GM19463 (cell line): ENCODE measurements around the gene MBD4.
A peak's percentile ranks its signal among the peaks of the same experiment; 100 is the strongest.
"Not testable (repeated sequence)": the region's sequence is repeated elsewhere in the genome, so short reads cannot be mapped to it uniquely, and the experiment has no call there.

ENCODE experiments used
- ATAC-seq: cut with Tn5 transposase; IDR thresholded peaks from one replicate; pipeline ENCODE4 v1.9.1; 2021; ENCODE audit warnings: mild to moderate bottlenecking, moderate library complexity; ENCODE audit not compliant: unreplicated experiment

MBD4 gene

DNA sequence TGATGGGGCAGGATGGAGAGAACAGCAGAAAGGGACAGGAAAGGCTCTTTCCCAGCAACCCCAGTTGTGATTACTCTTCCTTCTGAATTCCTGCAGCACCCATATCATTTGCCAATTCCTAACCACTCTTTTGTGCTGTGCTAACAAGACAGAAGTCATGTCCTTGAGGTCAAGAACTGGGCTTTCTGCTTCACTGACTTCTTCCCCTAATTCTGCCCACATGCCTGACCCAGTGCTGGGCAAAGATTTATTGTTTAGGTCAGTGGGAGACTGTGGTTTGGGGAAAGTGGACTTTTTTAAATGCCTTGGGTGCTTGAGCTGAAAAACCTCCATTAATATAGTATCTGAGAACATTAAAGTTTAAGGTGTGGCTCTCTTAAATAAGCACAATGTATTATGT lies 7.1 kb downstream of the MBD4 start:
- ATAC-seq = no peak

- ATAC-seq = no peak
These were observed 7.7 kb downstream of the MBD4 start for GRCh38 chr3:129432036-129432435.

DNA sequence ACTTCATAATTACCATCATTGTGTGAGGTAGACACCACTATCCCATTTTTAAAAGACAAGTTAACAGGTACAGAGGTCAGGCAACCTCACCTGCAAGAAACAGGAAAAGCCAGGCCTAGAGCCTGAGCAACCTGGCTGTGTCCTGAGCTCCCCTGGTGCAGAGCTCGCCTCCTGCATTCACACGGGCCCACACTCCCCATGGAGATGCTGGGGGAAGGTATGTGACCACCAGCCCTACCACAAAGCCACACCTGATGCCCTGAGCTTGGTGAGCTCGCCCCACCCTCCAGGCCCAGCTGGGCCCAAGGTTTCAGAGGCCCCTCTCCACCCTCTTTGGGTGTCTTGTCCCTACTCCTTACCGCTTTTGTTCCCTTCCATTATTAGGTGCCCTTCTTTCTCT lies 10.1 kb downstream of the MBD4 start:
- no peak for ATAC-seq

- ATAC-seq = no peak
These were observed 10.7 kb downstream of the MBD4 start for GRCh38 chr3:129429080-129429451.

GRCh38 chr3:129428376-129429079 lies 11.2 kb downstream of the MBD4 start, which contains the start of gene EFCAB12:
TSS of gene EFCAB12 (minus strand) at chr3:129428636. CDS start at chr3:129428488, 148 bp downstream.
- peak; percentile 95 for ATAC-seq

DNA sequence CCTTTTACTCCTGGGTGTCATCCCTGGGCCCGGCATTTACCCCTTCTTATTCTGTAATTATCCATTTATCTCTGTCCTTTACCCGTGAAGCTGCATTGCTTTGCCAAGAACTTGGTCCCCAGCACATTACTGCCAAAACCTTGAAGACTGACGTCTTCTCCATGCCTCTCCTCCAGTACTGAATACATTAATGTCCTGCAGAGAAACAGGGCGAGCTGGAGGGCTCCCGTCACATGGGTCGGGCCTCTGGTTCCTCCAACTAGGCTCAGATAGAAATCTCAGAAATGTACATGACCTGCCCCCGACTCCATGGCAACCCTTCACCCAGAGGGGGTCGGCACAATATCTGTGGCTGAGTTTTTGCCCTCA lies 11.8 kb downstream of the MBD4 start:
- ATAC-seq = no peak

DNA sequence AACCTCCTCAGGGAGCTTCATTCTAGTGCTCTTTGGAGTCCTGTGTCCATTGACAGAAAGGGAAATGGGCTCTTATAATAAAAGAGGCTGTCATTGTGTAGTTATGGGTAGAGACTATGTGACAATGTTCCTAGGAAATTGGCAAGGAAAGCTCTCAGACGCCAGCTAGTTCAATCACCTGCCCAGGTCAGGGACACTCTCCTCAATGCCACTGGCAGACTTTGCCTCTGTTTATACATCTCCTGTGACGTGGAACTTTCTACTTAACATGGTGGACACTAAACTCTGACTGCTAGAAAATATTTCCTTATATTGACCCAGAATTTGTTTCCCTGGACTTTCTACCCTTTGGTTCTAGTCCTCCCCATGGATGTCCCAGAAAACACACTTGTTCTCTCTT lies 14.1 kb downstream of the MBD4 start:
- no peak for ATAC-seq

DNA sequence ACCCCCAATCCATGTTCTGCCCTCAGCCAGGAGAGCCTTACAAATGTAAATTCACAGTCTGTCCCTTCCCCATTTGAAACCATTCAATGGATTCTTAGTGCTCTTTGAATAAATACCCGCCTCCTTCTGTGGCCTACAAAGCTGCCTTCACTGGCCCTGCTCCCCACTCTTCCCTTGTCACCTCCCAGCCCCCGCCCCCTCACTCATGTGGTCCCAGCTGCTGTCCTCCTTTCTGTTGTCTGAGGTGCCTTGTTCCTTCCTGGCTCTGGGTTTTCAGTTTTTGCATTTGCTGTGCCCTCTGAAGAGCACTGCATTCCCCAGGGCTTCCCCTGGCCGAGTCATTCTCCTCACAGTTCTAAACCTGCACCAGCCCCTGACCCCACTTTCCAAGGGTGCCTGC lies 14.5 kb downstream of the MBD4 start:
- ATAC-seq = no peak

DNA sequence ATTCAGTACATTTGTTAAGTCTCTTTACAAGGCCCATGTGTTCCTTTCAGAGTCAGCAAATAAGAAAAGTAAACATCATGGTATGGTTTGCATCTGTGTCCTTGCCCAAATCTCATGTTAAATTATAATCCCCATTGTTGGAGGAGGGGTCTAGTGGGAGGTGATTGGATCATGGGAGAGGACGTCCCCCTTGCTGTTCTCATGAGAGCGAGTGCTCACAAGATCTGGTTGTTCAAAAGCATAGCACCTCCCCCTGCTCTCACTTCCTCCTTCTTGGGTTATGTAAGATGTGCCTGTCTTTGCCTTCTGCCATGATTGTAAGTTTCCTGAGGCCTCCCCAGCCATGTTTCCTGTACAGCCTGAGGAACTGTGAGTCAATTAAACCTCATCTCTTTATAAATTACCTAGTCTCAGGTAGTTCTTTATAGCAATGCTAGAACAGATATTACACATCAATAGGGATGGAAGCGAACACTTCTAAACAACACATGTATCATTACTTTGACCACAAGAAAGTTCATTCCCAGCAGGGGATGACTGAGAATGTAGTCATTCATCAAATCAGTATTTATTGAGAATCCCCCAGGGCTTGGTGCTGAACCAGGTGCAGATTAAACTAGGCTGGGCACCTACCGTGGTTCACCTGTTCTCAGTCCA lies 15.4 kb downstream of the MBD4 start:
- ATAC-seq = peak; percentile 63

GRCh38 chr3:129422897-129423296 lies 16.9 kb downstream of the MBD4 start:
- ATAC-seq = no peak

DNA sequence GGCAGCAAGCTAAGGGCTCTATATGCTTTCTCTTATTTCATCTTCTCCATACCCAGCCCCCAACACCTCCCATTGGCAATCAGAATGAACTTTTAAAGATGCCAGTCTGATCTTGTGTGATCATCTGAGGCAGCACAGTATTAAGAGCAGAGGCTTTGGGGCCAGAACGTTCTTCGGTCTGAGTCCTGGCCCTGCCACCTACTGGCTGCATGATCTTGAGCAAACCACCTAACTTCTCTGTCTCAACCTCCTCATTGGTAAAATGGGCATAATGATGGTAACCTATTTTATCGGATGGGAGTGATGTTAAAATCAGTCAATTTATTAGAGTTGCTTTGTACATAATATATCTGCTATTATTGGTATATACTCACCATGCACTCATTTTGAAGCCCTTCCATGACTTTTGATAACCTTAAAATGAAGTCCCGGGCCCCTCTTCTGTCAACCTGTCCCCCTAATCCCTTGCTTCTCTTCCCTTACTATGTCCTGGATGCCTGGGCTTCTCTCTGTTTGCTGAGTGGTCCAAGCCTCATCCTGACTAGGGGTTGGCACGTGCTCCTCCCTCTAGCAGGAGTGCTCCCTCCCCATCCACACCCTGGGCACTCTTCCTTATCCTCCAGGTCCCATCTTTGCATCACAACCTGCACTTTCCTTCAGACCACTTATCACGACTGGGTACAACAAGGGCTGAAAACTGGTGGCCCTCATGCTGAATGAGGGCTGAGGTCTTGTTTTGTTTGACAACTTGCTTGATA lies 17.6 kb downstream of the MBD4 start:
- no peak for ATAC-seq

DNA sequence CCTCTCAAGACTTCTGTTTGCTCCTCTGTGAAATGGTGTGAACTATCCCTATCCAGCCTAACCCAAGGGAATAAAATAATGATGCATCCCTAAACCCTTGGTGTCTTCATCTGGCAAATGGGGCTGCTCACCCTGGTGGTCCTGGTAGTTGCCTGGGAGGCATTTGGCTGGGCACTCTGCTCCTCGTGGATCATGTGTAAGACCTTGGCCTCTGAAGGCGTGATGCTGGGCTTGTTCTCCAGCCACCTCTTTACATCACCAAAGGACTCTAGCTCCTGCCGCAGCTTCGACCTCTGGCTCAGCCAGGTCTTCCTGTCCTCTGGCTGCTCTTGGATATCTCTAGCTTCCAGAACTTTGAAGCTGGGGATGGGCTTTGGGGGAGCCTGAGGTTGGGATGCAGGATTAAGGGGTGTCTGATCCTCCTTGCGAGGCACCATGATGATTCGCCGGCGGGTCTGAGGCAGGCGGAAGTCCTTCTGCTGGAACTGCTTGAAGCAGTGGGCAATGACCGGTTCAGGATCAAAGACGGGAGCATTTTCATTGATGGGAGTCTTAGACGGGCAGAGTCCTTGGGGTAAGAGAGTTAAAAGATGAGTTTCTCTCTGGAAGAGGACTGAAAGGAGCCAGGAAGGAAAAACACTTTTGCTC lies 18.4 kb downstream of the MBD4 start:
- ATAC-seq = no peak

- ATAC-seq = no peak
These were observed 20.3 kb downstream of the MBD4 start for GRCh38 chr3:129419476-129419875.

DNA sequence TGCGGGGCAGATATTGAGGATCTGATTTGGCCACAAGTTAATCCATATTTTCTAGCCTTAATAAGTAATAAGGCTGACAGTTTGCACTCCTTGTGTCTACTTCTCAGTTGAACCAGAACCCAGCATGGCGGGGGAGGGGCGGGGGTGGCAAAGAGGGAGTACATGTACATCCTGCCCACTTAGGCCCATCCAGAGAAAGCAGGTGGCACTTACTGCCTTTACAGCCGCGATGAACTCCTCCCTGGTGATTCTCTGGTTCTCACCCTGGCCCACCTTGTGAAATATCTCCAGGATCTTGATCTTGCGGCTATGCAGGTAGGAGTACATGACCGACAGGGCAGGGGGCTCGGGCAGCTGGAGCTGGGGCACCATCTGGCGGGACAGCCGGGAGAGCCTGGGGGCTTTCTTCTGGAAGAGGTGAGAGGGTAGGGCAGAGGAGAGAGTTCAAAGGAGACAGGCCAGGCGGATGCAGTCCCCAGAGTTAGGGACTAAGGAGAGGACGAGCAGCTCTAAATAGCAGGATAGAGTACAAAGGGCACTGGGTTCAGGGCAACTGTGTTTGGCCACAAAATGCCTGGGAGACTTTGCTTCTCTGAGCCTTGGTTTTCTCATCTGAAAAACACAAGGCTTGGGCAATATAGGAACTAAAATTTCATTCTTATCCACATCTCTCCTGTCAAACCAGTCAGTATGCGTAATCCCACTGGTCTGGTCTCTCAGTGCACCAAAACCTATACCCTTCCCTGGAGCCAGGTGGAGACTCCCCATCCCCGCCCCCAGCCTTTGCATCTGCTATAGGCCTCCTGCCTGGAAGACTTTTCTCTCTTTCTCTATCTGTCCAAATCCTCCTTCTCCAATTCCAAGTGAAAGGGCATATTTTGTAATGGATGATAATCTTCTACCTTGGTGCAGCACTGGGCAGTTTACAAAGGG lies 21.4 kb downstream of the MBD4 start:
- ATAC-seq = no peak

- ATAC-seq = no peak
These were observed 22.4 kb downstream of the MBD4 start for GRCh38 chr3:129417326-129417725.

GRCh38 chr3:129416415-129416814 lies 23.3 kb downstream of the MBD4 start:
- ATAC-seq = no peak

GRCh38 chr3:129415830-129416229 lies 23.9 kb downstream of the MBD4 start:
- no peak for ATAC-seq

GRCh38 chr3:129415378-129415777 lies 24.4 kb downstream of the MBD4 start:
- ATAC-seq = no peak

DNA sequence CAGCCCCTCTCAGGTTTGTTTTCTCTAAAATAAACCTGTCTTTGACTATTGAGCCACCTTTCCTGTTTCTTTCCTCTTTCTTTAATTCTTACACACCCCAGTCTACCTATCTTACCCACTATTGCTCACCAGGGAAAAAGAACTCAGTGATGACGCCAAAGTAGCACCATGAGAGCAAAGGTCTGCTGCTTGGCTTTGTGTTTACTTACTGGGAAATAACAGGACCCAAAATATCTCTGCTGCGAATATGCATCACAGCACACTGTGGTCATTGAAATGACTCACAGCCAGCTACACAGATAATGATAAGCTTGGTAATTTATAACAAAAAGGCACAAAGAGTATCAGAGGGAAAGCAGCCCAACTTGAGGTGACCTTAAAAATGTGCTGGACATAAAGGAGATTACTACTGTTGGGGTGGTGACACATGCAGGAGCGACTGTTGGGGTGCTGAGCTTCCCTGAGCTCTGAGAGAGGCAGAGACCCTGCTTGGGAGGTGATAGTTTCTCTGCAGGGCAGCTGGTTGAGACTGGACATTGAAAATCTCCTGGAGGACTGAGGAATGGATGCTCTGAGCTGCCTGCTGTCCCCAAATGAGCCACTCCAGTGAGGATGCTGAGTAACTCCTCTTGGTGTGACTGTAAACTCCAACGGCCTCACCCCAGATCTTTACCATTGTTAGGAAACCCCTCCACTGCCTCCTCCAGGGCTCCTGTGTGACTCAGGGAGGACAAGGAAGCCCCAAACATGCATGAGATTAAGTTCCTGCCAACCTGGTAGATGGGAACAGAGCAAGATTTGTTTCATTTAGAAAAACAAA lies 25.9 kb downstream of the MBD4 start:
- peak; percentile 92 for ATAC-seq

DNA sequence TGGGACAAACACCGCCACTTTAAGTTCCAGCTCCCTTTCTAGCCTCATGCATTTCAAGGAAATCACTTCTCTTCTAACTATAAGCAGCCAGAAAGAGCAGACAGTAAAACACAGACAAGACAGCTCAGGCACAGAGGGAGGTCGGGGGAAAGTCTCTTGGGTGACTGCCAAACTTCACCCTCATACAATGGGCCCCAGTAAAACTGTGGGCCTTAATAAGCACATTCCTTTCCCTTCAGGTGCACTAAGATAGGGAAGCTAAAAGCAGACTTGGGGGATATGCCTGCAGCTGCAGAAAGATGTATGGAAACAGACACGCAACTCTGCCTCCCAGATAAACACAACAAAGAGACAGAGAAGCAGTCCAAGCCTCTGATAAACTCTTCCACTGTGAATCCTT lies 26.5 kb downstream of the MBD4 start:
- ATAC-seq = not testable (repeated sequence)
